GM12872 (cell line): ENCODE data around the gene CARD10.

Source experiments
- CTCF ChIP-seq: IDR thresholded peaks from 3 replicates; pipeline ENCODE4 v1.5.1; 2011; ENCODE audit warnings: low read depth, mild to moderate bottlenecking, low read length, moderate library complexity; ENCODE audit not compliant: insufficient read depth

CARD10 gene

GRCh38 chr22:37443086-37443485, 76.1 kb downstream of the CARD10 start:
- no peak for TF ChIP-seq CTCF

- no peak for TF ChIP-seq CTCF
Observed at GRCh38 chr22:37442537-37442936, 76.7 kb downstream of the CARD10 start.

- no peak for TF ChIP-seq CTCF
Observed at GRCh38 chr22:37442135-37442534, 77.1 kb downstream of the CARD10 start.

GRCh38 chr22:37440875-37441274, 78.3 kb downstream of the CARD10 start:
- no peak for TF ChIP-seq CTCF
